ENCODE data around the gene QRICH1. TPM values are rescaled to one million over a fixed set of nuclear protein-coding genes. Genes with fewer than 3 reads are reported as not detected.

The QRICH1 gene
- total RNA-seq, 1 donor from 2014 or later = 153 TPM

DNA sequence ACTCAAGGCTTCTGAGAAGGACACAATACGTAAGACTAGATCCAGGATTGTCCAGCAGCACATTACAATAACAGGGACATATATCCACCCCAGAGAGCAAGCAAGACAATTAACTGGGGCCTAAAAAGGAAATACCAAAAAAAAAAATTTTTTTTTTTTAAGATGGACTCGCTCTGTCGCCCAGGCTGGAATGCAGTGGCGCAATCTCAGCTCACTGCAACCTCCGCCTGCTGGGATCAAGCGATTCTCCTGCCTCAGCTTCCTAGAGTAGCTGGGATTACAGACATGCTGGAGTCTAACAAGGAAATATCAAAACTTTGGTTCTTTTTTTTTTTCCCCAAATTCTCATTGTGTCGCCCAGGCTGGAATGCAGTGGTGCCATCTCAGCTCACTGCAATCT, 35.9 kb downstream of the QRICH1 start:
- no peaks in the 10 kb centered on the region for H3K4me1 Mint-ChIP-seq
- no peaks in the 10 kb centered on the region for H3K9me3 Mint-ChIP-seq
- H3K27ac Mint-ChIP-seq (ENCODE audit: unreplicated experiment) = no peak overlapping the region
- H3K36me3 Mint-ChIP-seq (ENCODE audit: low read depth) = peaks cover 30% of the 10 kb centered on the region
- no peak for DNase-seq (ENCODE audit: low read depth, low spot score)
- H3K27me3 Mint-ChIP-seq (ENCODE audit: low read depth) = no peaks in the 10 kb centered on the region
- no peak overlapping the region for H3K4me3 Mint-ChIP-seq
- TF ChIP-seq, protein P1, sequence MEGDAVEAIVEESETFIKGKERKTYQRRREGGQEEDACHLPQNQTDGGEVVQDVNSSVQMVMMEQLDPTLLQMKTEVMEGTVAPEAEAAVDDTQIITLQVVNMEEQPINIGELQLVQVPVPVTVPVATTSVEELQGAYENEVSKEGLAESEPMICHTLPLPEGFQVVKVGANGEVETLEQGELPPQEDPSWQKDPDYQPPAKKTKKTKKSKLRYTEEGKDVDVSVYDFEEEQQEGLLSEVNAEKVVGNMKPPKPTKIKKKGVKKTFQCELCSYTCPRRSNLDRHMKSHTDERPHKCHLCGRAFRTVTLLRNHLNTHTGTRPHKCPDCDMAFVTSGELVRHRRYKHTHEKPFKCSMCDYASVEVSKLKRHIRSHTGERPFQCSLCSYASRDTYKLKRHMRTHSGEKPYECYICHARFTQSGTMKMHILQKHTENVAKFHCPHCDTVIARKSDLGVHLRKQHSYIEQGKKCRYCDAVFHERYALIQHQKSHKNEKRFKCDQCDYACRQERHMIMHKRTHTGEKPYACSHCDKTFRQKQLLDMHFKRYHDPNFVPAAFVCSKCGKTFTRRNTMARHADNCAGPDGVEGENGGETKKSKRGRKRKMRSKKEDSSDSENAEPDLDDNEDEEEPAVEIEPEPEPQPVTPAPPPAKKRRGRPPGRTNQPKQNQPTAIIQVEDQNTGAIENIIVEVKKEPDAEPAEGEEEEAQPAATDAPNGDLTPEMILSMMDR (conservative IDR thresholded peaks at IDR 0.05) = no peak

DNA sequence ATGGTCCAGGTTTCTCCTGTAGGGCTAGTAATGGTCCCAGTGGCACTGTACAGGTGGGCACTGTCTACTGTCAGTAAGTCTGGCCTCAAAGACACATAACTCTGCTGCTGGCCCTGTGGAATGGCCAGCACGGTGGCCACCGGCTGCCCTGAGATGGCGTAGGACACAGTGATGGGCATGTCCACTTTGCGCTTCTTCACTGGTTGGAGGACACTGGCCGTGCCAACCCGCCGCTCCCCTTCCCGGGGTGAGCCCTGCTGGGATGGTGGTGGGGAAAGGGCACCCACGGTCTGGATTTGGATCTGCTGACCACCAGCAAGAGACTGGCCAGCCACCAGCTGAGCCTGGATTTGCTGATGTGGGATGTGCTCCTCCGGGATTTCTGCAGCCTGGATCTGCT, 36.6 kb downstream of the QRICH1 start:
- Mint-ChIP-seq H3K4me1 (no peaks in the 10 kb centered on the region), H3K27ac (ENCODE audit: unreplicated experiment) (no peak overlapping the region), H3K27me3 (ENCODE audit: low read depth) (no peaks in the 10 kb centered on the region), H3K4me3 (no peak overlapping the region), H3K9me3 (no peaks in the 10 kb centered on the region), H3K36me3 (ENCODE audit: low read depth) (peaks cover 33% of the 10 kb centered on the region)
- TF ChIP-seq, protein P1 (conservative IDR thresholded peaks at IDR 0.05) = no peak
- DNase-seq (ENCODE audit: low read depth, low spot score) = no peak

DNA sequence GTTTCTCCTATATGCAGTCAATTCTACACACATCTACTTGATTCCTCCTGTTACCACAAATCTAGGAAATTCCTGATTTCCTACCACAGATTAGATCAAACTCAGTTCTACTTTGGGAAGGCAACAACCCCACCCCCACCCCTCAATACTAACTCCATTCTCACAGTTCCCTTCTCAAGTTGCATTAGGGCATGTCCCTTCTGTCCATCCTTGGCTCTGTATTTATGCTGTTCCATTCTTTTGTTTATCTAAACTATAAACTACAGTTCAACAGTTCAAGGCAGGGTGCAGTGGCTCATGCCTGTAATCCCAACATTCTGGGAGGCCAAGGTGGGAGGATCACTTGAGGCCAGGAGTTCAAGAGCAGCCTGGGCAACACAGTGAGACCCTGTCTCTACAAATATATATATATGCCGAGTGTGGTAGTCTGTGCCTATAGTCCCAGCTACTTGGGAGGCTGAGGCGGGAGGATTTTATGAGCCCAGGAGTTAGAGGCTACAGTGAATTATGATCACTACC, 39.5 kb downstream of the QRICH1 start:
- Mint-ChIP-seq H3K4me1 (no peaks in the 10 kb centered on the region), H3K9me3 (no peaks in the 10 kb centered on the region), H3K4me3 (no peak overlapping the region), H3K27me3 (ENCODE audit: low read depth) (no peaks in the 10 kb centered on the region), H3K36me3 (ENCODE audit: low read depth) (peaks cover 36% of the 10 kb centered on the region), H3K27ac (ENCODE audit: unreplicated experiment) (no peak overlapping the region)
- TF ChIP-seq, protein P1 (conservative IDR thresholded peaks at IDR 0.05) = no peak
- DNase-seq (ENCODE audit: low read depth, low spot score) = no peak

DNA sequence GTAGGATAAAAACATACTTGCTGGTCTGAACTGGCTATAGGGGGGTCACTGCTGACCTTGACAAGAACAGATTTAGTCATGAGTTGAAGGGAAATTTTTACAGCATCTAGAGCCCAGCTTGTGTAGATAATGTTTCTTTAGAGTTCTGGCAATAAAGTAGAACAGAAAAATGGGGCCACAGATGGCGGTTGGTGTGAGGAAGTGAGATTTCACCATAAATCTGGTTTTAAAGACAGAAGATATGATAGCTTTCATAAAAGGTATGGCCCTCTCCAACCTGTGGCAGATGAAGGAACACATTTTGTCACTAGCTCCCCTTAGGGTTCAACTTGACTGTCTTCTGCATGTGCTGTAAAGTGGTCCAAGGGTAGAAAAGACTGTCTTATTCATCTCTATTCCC, 40.3 kb downstream of the QRICH1 start:
- H3K4me3 Mint-ChIP-seq = no peak overlapping the region
- H3K4me1 Mint-ChIP-seq = no peaks in the 10 kb centered on the region
- TF ChIP-seq, protein P1 (conservative IDR thresholded peaks at IDR 0.05) = no peak
- DNase-seq (ENCODE audit: low read depth, low spot score) = no peak
- no peaks in the 10 kb centered on the region for H3K9me3 Mint-ChIP-seq
- H3K27ac Mint-ChIP-seq (ENCODE audit: unreplicated experiment) = no peak overlapping the region
- H3K36me3 Mint-ChIP-seq (ENCODE audit: low read depth) = peaks cover 36% of the 10 kb centered on the region
- H3K27me3 Mint-ChIP-seq (ENCODE audit: low read depth) = no peaks in the 10 kb centered on the region

DNA sequence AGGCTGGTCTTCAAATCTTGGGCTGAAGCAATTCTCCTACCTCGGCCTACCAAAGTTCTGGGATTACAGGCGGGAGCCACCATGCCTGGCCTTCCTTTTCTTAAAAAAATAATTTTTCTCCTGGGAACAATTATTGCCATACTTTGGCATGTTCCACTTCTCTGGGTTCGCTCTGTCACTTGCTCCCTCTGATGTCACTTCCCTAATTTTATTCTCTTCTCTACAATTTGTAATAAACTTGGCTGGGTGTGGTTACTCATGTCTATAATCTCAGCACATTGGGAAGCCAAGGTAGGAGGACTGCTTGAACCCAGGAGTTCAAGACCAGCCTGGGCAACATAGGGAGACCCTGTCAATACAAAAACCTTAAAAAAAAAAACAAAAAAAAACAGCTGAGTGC, 58.6 kb downstream of the QRICH1 start:
- no peak overlapping the region for H3K27ac Mint-ChIP-seq (ENCODE audit: unreplicated experiment)
- H3K9me3 Mint-ChIP-seq = no peaks in the 10 kb centered on the region
- peaks cover 9% of the 10 kb centered on the region for H3K36me3 Mint-ChIP-seq (ENCODE audit: low read depth)
- TF ChIP-seq, protein P1 (conservative IDR thresholded peaks at IDR 0.05) = no peak
- H3K4me1 Mint-ChIP-seq = no peaks in the 10 kb centered on the region
- no peak for DNase-seq (ENCODE audit: low read depth, low spot score)
- no peaks in the 10 kb centered on the region for H3K27me3 Mint-ChIP-seq (ENCODE audit: low read depth)
- no peak overlapping the region for H3K4me3 Mint-ChIP-seq

DNA sequence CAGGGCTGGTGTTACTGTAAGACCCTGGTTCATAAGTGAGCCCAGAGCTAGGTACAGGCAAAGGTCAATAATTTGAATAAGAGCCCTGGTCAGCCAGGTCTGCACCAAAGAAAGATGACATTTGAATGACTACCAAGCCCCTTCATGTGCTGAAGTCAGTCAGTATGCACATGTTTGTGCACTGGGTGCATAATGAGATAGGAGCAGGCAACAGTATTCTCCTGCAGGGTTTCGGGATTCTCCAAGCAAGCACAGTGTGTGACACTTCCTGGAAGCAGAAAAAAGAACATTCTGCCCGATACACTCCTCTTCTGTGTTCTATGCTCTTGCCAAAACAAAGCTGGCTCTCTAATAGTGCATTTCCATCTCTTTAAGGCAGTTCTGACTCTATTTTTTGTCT, 59.2 kb downstream of the QRICH1 start:
- Mint-ChIP-seq H3K9me3 (no peaks in the 10 kb centered on the region), H3K36me3 (ENCODE audit: low read depth) (peaks cover 9% of the 10 kb centered on the region), H3K27me3 (ENCODE audit: low read depth) (no peaks in the 10 kb centered on the region), H3K27ac (ENCODE audit: unreplicated experiment) (no peak overlapping the region), H3K4me1 (peaks cover under 1% of the 10 kb centered on the region), H3K4me3 (no peak overlapping the region)
- DNase-seq (ENCODE audit: low read depth, low spot score) = no peak
- TF ChIP-seq, protein P1 (conservative IDR thresholded peaks at IDR 0.05) = no peak
